HL-60 (cell line): ENCODE results near the gene DPP6.

ENCODE experiments used
- GABPA ChIP-seq: IDR thresholded peaks from 2 replicates; pipeline ENCODE4 v1.6.1; 2012; ENCODE audit warnings: low read depth
- POLR2AphosphoS5 ChIP-seq: IDR thresholded peaks from 2 replicates; pipeline ENCODE4 v1.6.1; 2012; ENCODE audit warnings: low read depth
- TF ChIP-seq, protein P1 (sequence below): IDR thresholded peaks from one replicate; pipeline ENCODE4 v1.5.1; 2011; ENCODE audit warnings: low read length, control low read depth, inconsistent platforms; ENCODE audit not compliant: insufficient read depth
- TF ChIP-seq, protein P2 (sequence below): IDR thresholded peaks from 2 replicates; pipeline ENCODE4 v1.6.1; 2012; ENCODE audit warnings: low read depth; ENCODE audit not compliant: insufficient replicate concordance

DNA sequence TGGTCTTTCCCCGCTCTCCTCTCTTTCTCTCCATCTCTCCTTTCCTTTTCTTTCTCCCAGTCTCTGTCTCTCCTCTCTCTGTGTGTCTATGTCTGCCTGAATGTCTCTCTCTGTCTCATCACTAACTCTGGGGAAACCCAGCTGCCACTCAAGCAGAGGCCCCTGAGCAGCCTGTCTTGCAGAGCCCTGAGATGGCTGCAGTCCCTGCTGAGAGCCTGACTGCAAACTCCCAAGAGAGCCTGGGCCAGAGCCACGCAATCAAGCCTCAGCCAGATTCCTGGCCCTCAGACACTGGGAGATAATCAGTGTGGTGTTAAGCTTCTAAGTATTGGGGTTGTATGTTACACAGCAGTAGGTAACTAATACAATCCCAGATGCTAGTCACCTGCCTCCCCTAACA is 859.2 kb downstream of the DPP6 start:
- TF ChIP-seq, protein P1, sequence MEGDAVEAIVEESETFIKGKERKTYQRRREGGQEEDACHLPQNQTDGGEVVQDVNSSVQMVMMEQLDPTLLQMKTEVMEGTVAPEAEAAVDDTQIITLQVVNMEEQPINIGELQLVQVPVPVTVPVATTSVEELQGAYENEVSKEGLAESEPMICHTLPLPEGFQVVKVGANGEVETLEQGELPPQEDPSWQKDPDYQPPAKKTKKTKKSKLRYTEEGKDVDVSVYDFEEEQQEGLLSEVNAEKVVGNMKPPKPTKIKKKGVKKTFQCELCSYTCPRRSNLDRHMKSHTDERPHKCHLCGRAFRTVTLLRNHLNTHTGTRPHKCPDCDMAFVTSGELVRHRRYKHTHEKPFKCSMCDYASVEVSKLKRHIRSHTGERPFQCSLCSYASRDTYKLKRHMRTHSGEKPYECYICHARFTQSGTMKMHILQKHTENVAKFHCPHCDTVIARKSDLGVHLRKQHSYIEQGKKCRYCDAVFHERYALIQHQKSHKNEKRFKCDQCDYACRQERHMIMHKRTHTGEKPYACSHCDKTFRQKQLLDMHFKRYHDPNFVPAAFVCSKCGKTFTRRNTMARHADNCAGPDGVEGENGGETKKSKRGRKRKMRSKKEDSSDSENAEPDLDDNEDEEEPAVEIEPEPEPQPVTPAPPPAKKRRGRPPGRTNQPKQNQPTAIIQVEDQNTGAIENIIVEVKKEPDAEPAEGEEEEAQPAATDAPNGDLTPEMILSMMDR, result no peak
- no peak for TF ChIP-seq GABPA
- no peak for TF ChIP-seq POLR2AphosphoS5
- TF ChIP-seq, protein P2, sequence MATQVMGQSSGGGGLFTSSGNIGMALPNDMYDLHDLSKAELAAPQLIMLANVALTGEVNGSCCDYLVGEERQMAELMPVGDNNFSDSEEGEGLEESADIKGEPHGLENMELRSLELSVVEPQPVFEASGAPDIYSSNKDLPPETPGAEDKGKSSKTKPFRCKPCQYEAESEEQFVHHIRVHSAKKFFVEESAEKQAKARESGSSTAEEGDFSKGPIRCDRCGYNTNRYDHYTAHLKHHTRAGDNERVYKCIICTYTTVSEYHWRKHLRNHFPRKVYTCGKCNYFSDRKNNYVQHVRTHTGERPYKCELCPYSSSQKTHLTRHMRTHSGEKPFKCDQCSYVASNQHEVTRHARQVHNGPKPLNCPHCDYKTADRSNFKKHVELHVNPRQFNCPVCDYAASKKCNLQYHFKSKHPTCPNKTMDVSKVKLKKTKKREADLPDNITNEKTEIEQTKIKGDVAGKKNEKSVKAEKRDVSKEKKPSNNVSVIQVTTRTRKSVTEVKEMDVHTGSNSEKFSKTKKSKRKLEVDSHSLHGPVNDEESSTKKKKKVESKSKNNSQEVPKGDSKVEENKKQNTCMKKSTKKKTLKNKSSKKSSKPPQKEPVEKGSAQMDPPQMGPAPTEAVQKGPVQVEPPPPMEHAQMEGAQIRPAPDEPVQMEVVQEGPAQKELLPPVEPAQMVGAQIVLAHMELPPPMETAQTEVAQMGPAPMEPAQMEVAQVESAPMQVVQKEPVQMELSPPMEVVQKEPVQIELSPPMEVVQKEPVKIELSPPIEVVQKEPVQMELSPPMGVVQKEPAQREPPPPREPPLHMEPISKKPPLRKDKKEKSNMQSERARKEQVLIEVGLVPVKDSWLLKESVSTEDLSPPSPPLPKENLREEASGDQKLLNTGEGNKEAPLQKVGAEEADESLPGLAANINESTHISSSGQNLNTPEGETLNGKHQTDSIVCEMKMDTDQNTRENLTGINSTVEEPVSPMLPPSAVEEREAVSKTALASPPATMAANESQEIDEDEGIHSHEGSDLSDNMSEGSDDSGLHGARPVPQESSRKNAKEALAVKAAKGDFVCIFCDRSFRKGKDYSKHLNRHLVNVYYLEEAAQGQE, result no peak
